HG02763 (cell line): Measurements from ENCODE around the gene DGKB.

Experiments used
- ATAC-seq: cut with Tn5 transposase; IDR thresholded peaks from one replicate; pipeline ENCODE4 v1.9.1; 2021; ENCODE audit warnings: mild to moderate bottlenecking, moderate library complexity; ENCODE audit not compliant: unreplicated experiment

DGKB gene

DNA sequence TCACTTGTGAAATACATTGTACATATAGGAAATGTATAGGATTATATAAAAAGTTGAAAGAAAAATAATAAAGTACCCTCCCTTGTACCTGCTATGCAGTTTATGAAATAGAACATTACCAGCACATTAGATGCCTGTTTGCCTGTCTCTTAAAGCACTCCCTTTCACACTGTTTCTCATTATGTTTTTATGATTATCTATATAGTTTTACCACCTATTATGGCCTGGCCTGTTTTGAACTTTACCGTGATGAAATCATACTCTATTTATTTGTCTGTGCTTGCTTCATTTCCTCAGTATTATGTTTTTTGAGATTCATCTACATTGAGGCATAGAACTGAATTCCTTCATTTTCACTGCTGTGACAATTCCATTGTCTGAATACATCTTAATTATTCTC is 41.1 kb downstream of the DGKB start:
- no peak for ATAC-seq

DNA sequence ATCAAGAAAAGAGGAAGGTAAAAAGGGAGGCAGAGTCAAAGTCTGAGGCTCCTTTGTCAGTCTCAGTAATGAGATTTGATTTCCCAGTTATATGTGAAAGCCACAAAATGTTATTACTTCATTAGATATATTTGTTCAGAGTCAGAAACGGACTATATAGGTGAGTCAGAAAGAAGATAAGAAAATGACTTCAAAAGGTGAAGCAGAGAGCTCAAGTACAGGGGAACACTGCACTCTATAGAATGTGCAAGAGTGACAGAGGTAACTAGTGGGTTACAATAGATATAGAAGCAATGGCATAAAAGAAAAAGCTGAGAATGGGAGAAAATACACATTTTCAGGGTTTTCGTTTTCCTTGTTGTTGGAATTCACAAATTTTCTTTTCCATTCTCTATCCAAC is 43.3 kb downstream of the DGKB start:
- no peak for ATAC-seq

DNA sequence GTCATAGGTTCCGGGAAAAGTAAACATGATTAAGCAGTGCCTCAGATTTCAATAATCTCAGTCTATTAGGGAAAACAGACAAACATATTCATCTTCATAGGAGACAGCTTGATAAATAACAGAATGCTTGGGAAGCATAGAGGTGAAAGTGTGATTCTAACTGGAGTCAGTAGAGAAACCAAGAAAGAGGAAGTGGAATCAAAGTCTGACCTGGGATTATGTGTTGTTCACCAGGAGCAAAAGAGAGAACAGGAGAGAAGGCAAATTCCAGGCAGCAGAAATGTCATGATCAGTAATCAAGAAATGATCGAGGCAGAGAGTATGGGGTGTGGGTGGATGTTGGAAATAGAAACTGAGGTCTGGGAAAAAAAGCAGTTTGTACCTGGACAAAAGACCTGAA is 43.7 kb downstream of the DGKB start:
- no peak for ATAC-seq

DNA sequence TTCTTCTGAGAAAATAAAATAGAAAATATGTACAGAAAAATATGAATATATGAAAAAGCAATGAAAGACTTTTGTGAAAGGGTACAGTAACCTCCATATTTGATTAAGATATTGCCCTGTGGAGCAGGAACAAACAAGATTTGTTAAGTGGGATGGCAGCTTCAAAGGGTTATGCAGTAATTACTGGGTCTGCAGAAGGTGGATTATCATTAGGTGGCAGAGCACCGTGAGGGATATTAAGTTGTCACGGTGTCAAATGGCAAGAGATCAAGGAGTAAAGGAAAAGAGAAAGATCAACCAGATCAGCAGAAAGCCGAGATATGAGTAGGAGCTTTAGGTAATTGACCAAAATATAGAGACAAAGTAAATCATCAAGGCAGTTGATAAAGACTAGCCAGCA is 44.1 kb downstream of the DGKB start:
- no peak for ATAC-seq

DNA sequence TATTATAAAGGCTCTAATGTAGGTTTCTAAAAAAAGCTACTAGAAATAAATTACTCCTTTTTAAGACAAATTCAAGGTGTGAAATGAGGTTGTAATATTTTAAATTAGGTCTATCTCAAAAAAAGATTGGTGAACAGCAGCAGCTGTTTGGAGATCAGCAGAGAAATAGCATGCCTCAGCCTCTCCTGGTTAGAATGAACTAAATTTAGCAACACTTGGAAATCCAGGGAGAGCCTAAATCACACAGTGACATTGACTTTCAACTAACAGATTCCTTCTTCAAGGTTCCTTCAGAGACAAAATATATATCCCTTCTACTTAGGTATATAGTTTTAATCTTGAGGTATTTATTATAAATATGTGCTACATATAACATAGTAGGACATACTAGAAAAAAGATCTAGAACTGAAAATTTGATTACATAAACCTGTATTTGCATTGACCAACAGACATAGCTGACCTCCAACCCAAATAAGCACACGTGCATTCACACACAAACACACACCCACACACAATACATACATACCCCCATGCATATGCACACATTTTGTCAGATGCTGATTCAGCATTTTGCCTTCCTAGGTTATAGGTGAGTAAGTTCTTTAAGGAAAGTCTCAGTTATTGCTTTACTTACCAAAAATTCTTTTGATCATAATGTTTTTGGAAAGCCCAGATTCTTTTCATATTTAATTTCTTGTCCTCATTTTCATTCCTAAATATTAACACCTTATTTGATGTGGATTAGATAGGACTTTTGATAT is 47.3 kb downstream of the DGKB start:
- ATAC-seq, result no peak

DNA sequence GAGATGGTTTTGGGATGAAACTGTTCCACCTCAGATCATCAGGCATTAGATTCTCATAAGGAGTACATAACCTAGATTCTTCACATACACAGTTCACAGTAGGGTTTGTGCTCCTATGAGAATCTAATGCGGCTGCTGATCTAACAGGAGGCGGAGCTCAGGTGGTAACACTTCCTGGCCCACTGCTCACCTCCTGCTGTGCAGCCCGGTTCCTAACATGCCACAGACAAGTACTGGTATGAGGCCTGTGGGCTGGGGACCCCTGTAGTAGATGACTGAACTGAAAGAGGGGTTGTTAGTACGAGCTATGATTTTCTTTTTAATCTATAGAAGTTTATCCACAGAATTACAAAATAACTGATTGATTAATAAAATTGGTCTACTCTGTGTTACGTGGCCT is 48.1 kb downstream of the DGKB start:
- no peak for ATAC-seq

DNA sequence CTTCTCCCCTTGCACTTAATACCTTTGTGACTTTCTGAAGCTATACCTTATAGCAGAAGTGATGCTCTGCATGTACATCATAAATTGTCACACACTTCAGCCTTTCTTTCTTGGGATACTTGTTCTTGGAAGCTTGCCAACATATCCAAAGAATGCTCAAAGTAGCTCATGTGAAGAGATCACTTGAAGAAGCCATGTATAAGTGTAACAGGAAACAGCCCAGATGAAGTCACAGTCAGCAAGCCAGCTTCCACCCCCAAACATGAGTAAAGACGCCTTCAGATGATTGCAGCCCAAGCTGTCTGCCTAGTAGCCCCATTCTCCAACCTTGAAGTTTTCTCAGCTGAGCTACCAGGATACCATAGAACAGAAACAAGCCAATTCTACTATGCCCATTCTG is 50.9 kb downstream of the DGKB start:
- ATAC-seq, result no peak

DNA sequence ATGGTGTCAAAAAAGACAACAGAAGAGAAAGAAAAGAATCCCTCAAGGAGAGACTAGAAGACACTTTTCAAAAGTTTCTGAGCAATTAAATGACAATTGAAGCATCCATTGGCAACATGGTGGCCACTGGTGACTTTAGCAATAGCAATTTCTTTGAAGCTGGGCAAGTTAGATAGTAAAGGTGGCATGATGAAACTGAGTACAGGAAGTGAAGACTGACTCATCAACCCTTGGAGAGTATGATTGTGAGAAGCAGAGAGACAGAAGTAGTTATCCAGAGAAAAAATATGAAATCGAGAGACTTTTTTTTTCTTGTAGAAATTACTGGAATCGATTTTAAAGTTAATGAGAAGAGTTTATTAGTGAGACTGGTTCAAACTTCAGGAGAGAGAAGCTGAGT is 52.5 kb downstream of the DGKB start:
- no peak for ATAC-seq

DNA sequence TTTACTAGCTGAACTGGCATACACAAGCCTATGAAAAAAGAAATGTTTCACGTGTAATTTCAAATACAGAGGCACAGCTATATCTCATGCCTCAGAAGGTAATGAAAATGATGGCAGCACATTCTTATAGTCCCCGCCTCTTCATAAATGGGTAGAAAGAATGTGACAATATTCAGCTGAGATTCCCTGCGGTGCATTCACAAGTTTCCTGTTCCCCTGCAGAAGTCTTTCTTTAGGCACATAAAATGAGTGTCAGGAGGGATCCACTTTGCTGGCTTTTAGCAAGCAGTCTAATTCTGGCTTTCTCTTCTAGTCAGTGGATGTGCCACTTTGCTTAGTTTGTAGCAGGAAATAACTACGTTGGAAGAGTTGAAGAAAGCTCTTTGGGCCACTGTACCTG is 56.1 kb downstream of the DGKB start:
- no peak for ATAC-seq

DNA sequence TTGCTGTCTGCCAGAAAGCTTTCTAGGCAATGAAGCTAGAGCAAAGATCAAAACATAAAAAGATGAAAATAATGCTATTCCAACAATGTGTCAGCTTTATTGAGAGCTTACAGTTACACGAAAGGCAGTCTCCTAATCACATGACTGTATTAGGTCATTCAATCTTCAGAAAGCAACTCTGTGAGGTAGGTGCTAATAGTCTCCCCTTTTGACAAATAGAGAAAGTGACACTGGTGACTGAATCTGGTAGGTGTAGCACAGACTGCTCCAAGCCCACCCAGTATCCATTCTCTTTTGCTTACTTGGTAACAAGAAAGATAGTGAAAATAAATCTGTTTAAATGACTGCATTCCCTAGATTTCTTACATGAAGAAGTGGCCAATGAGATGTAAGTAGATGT is 58.8 kb downstream of the DGKB start:
- no peak for ATAC-seq

DNA sequence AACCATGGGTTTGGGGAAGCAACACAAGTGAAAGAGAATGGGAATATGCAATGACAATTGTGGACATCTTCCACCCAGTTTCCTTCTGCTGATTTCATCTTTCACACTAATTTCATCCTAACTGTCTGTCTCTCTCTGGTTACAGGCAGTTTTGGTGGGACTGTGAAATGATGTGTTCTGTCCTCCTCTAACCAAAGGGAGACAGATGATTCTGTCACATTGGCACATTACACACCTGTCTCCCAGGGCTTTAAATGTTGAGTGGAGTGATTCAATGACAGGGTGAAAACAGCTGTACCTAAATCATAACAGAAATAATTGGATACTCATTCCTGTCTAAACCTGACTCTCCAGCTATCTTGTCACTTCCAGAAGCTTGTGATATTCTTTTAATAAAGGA is 60.0 kb downstream of the DGKB start:
- ATAC-seq, result no peak

DNA sequence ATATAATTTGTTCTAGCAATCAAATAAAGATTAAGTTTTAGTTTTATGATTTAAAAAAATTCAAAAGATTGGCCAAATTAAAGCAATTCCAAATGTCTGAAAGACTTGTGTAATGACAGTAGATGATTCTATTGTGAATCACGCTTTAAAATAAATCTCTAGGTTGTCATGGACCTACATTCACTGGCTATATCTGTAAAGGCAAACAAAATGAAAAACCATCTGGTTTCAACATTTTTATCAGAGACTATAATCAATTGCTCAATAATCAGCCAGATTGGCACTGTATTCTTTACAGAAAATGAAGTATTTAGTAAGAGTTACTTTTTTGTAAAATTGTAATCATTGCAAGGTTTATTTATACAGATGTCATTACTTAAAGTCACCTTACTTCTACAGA is 60.7 kb downstream of the DGKB start:
- no peak for ATAC-seq

DNA sequence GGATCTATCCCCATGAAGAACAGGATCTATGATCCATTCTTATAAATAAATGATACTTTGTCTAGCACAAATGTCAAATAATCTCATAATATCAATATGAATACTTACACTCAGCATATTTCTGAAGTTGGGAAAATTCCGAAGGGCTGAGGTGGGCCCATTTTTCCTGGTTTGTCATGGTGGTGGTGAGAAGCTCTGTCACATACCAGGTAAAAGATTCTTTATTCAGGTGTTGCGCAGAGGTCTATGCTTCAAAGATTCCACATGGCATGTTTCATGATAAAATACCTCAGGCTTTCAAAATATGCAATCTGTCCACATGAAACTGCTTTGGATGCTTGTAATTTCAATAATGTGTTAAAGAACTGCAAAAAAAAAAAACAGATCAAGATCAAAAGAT is 61.5 kb downstream of the DGKB start:
- no peak for ATAC-seq

DNA sequence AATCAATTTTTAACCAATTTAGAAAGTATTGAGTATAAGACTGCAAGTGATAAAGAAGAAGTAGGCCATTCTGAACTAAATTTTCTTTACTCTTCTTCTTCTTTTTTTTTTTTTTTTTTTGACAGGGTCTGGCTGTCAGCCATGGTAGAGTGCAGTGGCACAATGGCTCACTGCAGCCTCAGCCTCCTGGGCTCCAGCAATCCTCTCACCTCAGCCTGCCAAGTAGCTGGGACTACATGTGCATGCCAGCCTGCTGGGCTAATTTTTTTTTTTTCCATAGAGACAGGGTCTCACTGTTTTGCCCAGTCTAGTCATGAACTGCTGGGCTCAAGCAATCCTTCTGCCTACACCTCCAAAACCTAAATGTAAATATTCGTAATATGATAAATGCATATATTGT is 63.2 kb downstream of the DGKB start:
- ATAC-seq, result no peak

DNA sequence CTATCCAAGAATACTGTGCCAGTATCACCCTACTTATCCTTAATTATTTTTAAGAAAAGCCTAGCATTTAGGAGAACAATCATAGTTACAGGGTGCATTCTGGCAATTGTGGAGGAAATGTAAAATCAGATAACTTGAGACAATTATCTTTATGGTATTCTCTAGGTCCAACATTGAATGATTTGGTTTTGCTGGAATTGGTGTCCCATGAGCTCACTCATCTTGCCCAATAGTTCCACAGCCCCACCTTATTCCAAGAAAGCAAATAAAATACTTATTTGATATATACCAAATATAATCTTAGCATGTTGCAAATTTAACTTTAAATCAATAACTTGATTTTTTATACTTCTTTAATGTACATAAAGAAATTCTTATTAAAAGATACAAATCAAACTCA is 65.3 kb downstream of the DGKB start:
- no peak for ATAC-seq

DNA sequence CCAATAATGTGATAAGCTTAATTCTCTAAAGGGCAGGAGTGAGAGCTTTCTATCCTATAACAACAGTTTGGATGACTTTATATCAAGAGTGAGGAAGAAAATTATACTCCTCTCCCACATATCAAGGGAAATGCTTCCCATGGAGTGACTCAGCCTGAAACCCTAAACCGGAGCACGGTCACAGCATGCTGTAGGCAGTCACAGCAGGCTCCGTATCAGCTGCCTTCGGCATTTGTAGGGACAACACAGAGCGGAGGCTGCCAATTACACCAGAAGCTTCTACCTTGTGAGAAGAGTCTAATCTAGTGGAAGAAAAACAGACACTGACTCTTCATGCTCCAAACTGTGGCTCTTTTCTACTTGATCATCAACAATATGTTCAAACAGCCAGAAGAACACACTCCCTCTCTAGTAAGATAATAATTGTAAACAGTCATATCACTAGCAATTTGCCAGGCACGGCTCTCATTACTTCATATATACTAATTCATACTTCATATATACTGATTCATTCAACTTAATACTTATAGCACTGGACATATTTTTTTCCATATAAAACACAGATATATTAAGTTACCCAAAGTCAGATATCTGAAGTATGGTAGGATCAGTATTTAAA is 65.9 kb downstream of the DGKB start:
- ATAC-seq, result no peak

DNA sequence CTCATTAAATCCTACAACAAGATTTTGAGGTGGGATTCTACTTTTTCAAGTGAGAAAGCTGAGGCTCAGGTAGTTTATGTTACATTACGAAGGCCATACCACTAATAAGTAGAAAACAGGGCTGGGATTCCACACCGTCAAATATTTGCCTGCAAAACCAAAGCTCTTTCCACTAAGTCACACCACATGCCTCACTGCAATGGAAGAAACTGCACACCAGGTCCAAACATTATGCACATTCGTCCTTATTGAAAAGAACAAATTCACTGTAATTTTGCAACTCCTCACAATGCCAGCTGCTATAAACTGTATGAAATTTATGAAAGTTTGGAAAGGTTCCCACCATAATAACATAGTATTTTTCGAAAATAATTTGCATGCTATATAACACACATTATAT is 66.5 kb downstream of the DGKB start:
- ATAC-seq, result no peak

DNA sequence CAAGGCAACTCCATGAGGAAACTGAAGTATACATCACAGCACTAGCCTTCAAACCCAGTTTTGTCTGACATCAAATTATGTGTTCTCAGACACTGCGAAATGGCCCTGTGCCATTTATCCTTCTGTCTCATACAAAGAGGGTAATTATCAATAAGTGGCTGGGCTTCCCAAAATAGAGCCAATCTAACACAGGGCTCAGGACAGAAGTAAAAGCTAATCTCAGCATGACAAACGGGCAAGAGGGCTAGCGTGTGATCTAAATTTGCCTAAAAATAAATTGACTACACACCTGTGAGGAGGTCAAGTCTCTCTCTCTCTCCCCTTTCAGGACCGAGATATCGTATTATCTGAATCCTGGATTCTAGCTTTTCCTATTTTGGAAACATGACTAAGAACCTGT is 67.2 kb downstream of the DGKB start:
- ATAC-seq, result no peak

DNA sequence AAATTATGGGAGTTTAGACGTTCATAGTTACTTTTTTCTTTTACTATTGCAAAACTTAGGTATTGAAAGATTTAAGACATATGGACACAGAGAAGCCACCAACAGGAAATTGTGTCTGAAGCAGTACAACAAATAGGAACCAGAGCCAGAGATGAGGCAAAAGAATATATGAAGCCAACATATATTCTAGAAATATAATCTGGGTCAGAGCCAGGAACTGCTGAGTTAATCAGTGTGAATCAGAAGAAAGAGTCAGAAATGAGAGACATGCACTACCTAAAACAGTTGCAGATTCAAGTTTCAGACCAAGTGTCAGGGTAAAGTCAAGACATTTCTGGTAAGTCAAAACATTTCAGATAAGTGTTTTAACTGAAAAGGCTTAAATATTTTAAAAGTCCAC is 67.7 kb downstream of the DGKB start:
- no peak for ATAC-seq

DNA sequence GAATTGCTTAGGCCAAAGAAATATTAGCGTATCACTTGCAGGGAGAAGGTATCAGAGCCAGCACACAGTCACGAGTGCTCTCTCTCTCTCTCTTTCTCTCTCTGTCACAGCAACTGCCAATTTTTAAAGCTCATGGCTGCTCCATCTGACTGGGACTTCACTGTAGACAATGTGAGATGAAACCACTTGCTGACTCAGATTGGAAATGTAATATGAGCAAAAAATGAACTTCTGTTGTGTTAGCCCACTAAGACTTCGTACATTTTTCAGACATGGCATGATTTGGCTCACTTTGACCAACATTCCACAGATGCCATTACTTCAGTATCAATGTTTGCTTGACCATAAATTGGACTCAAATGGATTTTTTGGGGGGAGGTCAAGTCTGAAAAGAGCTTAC is 68.1 kb downstream of the DGKB start:
- ATAC-seq, result no peak

DNA sequence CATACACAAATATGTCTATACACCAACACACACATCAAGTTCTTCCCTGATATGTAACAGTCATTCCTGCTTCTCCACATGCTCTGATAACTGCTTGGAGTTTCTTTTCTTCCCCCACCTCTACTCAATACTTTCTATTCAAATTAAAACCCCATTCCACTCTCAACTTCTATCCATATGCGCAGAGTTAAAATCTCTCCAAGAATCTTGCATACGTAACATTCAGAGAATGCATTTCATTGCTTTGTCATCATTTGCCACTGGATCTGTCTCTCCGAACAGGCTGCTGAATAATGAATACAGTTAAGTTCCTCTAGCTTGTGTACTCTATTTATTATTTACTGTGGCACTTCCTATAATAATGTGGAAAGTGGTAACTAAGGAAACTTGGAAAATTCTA is 68.8 kb downstream of the DGKB start:
- no peak for ATAC-seq

DNA sequence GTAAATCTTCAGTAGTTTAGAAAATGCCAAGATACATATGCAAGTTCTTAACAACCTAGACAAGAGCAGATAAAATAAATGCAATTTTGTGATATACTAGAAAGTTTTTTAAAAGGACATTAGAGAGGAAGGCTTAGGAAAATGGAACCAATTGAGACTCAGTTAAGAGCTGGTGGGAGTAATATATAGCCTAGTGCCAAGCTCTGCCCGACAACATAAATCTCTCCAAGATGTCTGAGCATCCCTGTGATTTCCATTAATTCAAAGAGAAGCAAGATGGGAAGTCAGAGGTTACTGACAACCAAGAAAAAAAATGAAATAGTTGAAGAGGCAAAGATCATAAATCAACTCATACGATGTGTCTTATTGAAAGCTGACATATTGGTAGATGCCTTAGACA is 74.5 kb downstream of the DGKB start:
- ATAC-seq, result no peak

DNA sequence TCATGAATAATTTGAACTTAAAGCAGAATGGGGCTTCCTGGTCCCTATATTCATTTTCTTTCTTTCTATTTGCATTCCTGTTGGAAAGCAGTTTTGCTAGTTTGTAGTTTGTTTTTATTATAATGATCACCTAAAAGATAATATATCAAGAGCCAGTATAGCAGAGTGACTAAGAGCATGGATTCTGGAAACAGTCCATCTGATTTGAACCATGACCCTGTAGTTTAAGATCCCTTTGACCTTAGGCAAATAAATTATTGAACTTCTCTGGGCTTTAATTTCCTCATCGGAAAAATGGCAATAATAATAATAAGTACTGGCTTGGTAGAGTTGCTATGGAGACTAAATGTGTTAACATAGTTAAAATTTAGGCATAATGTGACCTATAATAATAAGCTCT is 76.1 kb downstream of the DGKB start:
- ATAC-seq, result no peak
